ENCODE results near the gene C6orf58. TPM values are rescaled to one million over a fixed set of nuclear protein-coding genes. Genes with fewer than 3 reads are reported as not detected.

The C6orf58 gene
- polyA plus RNA-seq, 1 of the 3 experiments (the other 2 are of a cell fraction): 0.07 TPM

DNA sequence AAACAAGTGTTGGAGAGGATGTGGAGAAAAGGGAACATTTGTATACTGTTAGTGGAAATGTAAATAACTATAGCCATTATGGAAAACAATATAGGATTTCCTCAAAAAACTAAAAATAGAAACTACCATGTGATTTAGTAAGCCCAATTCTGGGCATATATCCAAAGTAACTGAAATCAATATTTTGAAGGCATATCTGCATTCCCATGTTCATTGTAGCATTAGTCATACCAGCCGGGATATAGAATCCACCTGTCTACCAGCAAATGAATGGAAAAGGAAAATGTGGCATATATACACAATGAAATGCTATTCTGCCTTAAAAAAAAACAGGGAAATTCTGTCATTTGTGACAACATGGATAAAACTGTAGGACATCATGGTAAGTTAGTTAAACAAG, 15.3 kb upstream of the C6orf58 start (continued):
- TF ChIP-seq JUND (IDR thresholded peaks at IDR 0.05) (no peak), MEF2A (IDR thresholded peaks at IDR 0.05; ENCODE audit: borderline replicate concordance, low read depth) (no peak), TAF1 (IDR thresholded peaks at IDR 0.05; ENCODE audit: borderline replicate concordance, low read depth, low read length) (no peak)

DNA sequence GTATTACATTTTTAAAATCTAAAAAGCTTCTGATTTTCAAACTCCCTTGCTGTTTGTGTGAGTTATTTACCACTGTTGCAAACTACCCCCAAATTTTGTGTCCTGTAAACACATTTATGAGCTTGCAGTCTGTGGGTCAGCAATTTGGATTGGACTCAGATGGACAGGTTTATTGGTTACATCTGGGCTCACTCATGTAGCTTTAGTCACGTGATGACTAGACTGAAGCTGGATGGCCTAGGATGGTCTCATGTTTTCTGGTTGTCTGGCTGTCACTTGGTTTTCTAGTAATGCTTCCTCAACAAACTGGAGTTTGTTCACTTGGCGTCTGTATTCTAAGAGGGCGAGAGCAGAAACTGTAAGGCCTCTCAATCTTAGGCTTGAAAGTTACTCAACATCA, 12.2 kb upstream of the C6orf58 start:
- POLR2A ChIA-PET: no interaction called here
- no peak for DNase-seq
- CTCF ChIA-PET: interaction anchor here (1.5 to 2.2 kb wide), 3 partner anchors 10 to 48 kb away, joined by 3 to 5 read pairs (median 3); no protein-coding TSS in a partner anchor
- no peak overlapping the region for H3K9ac ChIP-seq
- no peak overlapping the region for H3K4me3 ChIP-seq (ENCODE audit: low read depth in 2 of 2, low read length in 1 of 2)
- H3F3A ChIP-seq (replicated peaks; ENCODE audit: insufficient read depth): no peaks in the 10 kb centered on the region
- no peak overlapping the region for H2AFZ ChIP-seq (ENCODE audit: low read depth)
- H3K9me3 ChIP-seq: no peaks in the 10 kb centered on the region
- no peak overlapping the region for H3K4me2 ChIP-seq
- no peaks in the 10 kb centered on the region for H3K9me2 ChIP-seq
- no peak overlapping the region for H3K27ac ChIP-seq (ENCODE audit: low read depth in 2 of 2, low read length in 1 of 2)
- TF ChIP-seq POLR2AphosphoS5 (IDR thresholded peaks at IDR 0.05; ENCODE audit: low read depth, low read length) (no peak), EZH2phosphoT487 (IDR thresholded peaks at IDR 0.05; ENCODE audit: borderline replicate concordance, low read depth) (no peak), USF2 (IDR thresholded peaks at IDR 0.05; ENCODE audit: borderline replicate concordance, low read depth, low read length) (no peak), TAF1 (IDR thresholded peaks at IDR 0.05; ENCODE audit: borderline replicate concordance, low read depth, low read length) (no peak), MEF2A (IDR thresholded peaks at IDR 0.05; ENCODE audit: borderline replicate concordance, low read depth) (no peak), FOXM1 (IDR thresholded peaks at IDR 0.05; ENCODE audit: low read depth) (no peak), RFX5 (IDR thresholded peaks at IDR 0.05; ENCODE audit: low read length) (no peak), JUND (IDR thresholded peaks at IDR 0.05) (no peak), FOXJ3 (CRISPR knock-in tag; IDR thresholded peaks at IDR 0.05) (no peak), NRF1 (IDR thresholded peaks at IDR 0.05; ENCODE audit: low read depth, low read length) (no peak), RCOR1 (IDR thresholded peaks at IDR 0.05; ENCODE audit: low read length) (no peak), PBX3 (IDR thresholded peaks at IDR 0.05) (no peak)
- H3K36me3 ChIP-seq (replicated peaks in 1 of 2; ENCODE audit: control insufficient read depth in 1 of 2, insufficient read depth in 2 of 2, low read length in 1 of 2): no peaks in the 10 kb centered on the region
- no peaks in the 10 kb centered on the region for H3K4me1 ChIP-seq (ENCODE audit: control insufficient read depth in 1 of 2, insufficient read depth in 2 of 2, low read depth in 1 of 2, low read length in 1 of 2)
- H3K79me2 ChIP-seq (ENCODE audit: insufficient read depth): no peaks in the 10 kb centered on the region
- no peaks in the 10 kb centered on the region for H3K27me3 ChIP-seq (ENCODE audit: insufficient read depth)
- 62% methylated on average over 3 of the region's 3 CpGs for WGBS (ENCODE audit: low lambda C conversion rate)
- no peaks in the 10 kb centered on the region for H4K20me1 ChIP-seq (ENCODE audit: insufficient read depth)

- H3K79me2 ChIP-seq (ENCODE audit: insufficient read depth): no peaks in the 10 kb centered on the region
- H3K4me2 ChIP-seq: no peak overlapping the region
- H3K27ac ChIP-seq (ENCODE audit: low read depth in 2 of 2, low read length in 1 of 2): no peak overlapping the region
- no peak overlapping the region for H2AFZ ChIP-seq (ENCODE audit: low read depth)
- no peaks in the 10 kb centered on the region for H3K36me3 ChIP-seq (replicated peaks in 1 of 2; ENCODE audit: control insufficient read depth in 1 of 2, insufficient read depth in 2 of 2, low read length in 1 of 2)
- DNase-seq: no peak
- ChIA-PET CTCF (interaction anchor here (0.8 to 2.2 kb wide), 3 partner anchors 10 to 50 kb away, joined by 3 to 5 read pairs (median 3); no protein-coding TSS in a partner anchor), POLR2A (no interaction called here)
- H3K9ac ChIP-seq: no peak overlapping the region
- H4K20me1 ChIP-seq (ENCODE audit: insufficient read depth): no peaks in the 10 kb centered on the region
- no peaks in the 10 kb centered on the region for H3F3A ChIP-seq (replicated peaks; ENCODE audit: insufficient read depth)
- no peak overlapping the region for H3K4me3 ChIP-seq (ENCODE audit: low read depth in 2 of 2, low read length in 1 of 2)
- no peaks in the 10 kb centered on the region for H3K4me1 ChIP-seq (ENCODE audit: control insufficient read depth in 1 of 2, insufficient read depth in 2 of 2, low read depth in 1 of 2, low read length in 1 of 2)
- no peaks in the 10 kb centered on the region for H3K9me3 ChIP-seq
- no peaks in the 10 kb centered on the region for H3K27me3 ChIP-seq (ENCODE audit: insufficient read depth)
- H3K9me2 ChIP-seq: no peaks in the 10 kb centered on the region
- no peak for TF ChIP-seq PBX3 (IDR thresholded peaks at IDR 0.05)
- TF ChIP-seq EZH2phosphoT487 (IDR thresholded peaks at IDR 0.05; ENCODE audit: borderline replicate concordance, low read depth): no peak
- no peak for TF ChIP-seq SMC3 (IDR thresholded peaks at IDR 0.05; ENCODE audit: low read depth, low read length)
- no peak for TF ChIP-seq POLR2AphosphoS5 (IDR thresholded peaks at IDR 0.05; ENCODE audit: low read depth, low read length)
- no peak for TF ChIP-seq RXRA (IDR thresholded peaks at IDR 0.05; ENCODE audit: borderline replicate concordance, low read depth)
- no peak for TF ChIP-seq TEAD4 (IDR thresholded peaks at IDR 0.05; ENCODE audit: borderline replicate concordance, insufficient read depth)
- TF ChIP-seq SIN3A (IDR thresholded peaks at IDR 0.05; ENCODE audit: borderline replicate concordance, low read depth, low read length): no peak
- TF ChIP-seq USF2 (IDR thresholded peaks at IDR 0.05; ENCODE audit: borderline replicate concordance, low read depth, low read length): no peak
- TF ChIP-seq RFX5 (IDR thresholded peaks at IDR 0.05; ENCODE audit: low read length): no peak
- TF ChIP-seq FOSL2 (IDR thresholded peaks at IDR 0.05; ENCODE audit: borderline replicate concordance, low read depth): no peak
- TF ChIP-seq, protein P1, sequence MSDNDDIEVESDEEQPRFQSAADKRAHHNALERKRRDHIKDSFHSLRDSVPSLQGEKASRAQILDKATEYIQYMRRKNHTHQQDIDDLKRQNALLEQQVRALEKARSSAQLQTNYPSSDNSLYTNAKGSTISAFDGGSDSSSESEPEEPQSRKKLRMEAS (IDR thresholded peaks at IDR 0.05; ENCODE audit: low read depth): no peak
- no peak for TF ChIP-seq GABPA (IDR thresholded peaks at IDR 0.05; ENCODE audit: low read depth)
- TF ChIP-seq MXI1 (IDR thresholded peaks at IDR 0.05; ENCODE audit: low read depth, low read length): no peak
- TF ChIP-seq RAD21 (IDR thresholded peaks at IDR 0.05; ENCODE audit: low read length): no peak
These were observed 10.9 kb upstream of the C6orf58 start for GRCh38 chr6:127566119-127566518.
